GM12875 (cell line): ENCODE measurements around the gene BOLL.
"Not testable (repeated sequence)": the region's sequence is repeated elsewhere in the genome, so short reads cannot be mapped to it uniquely, and the experiment has no call there.

Experiments used
- H3K4me3 ChIP-seq: one replicate; pipeline ENCODE4 v1.5.1; 2011; ENCODE audit warnings: low read depth, low read length, control low read depth
- TF ChIP-seq, protein P1 (sequence below): IDR thresholded peaks from 2 replicates; pipeline ENCODE4 v1.5.1; 2011; ENCODE audit warnings: low read depth, mild to moderate bottlenecking, control low read depth, inconsistent platforms, low read length, moderate library complexity, borderline replicate concordance; ENCODE audit not compliant: insufficient read depth

The BOLL gene

DNA sequence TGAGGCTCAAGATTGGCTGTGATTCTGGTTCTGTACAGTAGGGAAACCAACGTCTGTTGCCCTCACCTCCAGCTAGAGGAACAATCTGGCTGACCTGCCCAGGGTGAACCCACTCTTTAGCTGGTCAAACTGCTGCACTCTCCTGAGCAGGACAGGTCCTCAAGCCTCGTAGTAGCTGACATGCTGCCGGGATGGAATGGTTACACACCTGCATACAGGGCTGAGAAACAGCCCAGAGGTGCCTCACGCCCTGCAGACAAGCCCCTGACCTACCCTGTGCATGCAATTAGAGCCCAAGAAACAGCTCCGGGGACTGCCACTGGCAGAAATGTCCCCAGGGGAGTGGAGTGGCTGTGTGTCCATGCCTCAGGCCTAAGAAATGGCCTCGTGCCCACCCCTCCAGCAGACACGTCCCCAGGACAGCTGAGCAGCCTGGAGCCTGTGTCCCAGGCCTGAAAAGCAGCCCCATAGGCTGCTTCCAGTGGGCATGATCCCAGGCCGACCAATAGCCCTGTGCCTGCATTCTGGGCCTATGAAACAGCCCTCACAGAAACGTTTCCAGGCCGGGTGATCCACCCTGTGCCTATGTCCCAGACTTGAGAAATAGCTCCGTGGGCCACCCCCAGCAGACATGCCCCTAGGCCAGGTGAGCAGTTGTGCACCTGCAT, 25.4 kb downstream of the BOLL start:
- no peak overlapping the region for H3K4me3 ChIP-seq
- TF ChIP-seq, protein P1, sequence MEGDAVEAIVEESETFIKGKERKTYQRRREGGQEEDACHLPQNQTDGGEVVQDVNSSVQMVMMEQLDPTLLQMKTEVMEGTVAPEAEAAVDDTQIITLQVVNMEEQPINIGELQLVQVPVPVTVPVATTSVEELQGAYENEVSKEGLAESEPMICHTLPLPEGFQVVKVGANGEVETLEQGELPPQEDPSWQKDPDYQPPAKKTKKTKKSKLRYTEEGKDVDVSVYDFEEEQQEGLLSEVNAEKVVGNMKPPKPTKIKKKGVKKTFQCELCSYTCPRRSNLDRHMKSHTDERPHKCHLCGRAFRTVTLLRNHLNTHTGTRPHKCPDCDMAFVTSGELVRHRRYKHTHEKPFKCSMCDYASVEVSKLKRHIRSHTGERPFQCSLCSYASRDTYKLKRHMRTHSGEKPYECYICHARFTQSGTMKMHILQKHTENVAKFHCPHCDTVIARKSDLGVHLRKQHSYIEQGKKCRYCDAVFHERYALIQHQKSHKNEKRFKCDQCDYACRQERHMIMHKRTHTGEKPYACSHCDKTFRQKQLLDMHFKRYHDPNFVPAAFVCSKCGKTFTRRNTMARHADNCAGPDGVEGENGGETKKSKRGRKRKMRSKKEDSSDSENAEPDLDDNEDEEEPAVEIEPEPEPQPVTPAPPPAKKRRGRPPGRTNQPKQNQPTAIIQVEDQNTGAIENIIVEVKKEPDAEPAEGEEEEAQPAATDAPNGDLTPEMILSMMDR = no peak

GRCh38 chr2:197759013-197759412, 26.1 kb downstream of the BOLL start:
- H3K4me3 ChIP-seq = no peak overlapping the region

DNA sequence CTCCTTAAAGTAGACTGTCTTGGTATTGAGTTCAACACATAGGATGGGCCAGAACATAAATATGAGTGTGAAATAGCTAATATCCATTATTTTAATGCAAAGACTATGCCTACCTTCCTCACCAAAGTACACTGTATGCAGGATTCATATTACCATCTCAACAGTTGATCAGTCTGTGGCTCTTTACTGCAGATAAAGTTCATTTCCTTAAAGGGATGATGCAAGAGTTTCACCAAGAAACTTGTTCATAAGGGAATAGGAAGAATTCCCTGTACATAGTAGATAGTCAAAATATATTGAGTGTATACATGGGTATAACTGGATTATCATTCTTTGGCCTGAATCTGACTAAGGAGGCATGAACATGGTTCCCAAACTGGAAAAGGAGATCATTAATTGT, 44.9 kb downstream of the BOLL start:
- TF ChIP-seq, protein P1 = no peak
- H3K4me3 ChIP-seq = no peak overlapping the region

More at GRCh38 chr2:197759013-197759412, 26.1 kb downstream of the BOLL start:
- TF ChIP-seq, protein P1 = no peak

DNA sequence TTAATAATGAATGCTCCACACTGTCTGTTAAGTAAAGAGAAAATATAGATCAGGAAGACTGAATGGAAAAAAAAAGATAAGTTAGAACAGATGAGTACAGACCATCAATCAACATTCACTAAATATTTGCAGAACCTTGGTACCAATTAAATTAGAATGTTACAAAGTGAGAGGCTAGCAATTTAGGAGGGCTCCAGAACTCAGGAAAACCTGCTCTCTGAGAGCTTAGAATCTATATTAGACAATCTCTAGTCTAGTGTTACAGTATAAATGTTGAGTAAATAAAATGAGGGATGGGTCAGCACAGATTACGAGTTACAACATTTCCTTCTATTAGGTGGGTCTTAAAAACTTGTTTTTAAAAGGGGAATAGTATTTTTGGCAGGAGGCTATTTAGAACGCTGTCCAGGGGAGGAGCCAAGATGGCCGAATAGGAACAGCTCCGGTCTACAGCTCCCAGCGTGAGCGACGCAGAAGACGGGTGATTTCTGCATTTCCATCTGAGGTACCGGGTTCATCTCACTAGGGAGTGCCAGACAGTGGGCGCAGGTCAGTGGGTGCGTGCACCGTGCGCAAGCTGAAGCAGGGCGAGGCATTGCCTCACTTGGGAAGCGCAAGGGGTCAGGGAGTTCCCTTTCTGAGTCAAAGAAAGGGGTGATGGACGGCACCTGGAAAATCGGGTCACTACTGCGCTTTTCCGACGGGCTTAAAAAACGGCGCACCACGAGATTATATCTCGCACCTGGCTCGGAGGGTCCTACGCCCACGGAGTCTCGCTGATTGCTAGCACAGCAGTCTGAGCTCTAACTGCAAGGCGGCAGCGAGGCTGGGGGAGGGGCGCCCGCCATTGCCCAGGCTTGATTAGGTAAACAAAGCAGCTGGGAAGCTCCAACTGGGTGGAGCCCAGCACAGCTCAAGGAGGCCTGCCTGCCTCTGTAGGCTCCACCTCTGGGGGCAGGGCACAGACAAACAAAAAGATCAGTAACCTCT, 56.3 kb downstream of the BOLL start:
- not testable (repeated sequence) for H3K4me3 ChIP-seq

DNA sequence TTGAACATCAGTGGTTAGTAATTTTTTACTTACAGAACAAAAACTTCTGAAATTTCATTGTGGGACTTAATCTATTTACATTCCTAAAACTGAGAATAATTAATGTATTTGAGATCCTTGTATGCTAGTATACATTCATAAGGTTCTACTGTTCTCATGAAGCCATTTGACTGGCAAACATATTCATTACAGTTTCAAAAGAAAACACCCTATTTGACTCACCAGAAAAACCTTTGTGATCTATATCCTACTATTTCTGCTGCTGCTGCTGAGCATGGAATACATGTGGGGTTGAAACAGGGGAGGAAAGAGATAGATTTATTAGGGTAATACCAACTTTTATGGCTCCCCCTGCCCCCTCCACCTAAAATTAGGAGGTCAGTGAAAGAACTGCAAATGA, 58.1 kb downstream of the BOLL start:
- TF ChIP-seq, protein P1 = no peak
- no peak overlapping the region for H3K4me3 ChIP-seq

DNA sequence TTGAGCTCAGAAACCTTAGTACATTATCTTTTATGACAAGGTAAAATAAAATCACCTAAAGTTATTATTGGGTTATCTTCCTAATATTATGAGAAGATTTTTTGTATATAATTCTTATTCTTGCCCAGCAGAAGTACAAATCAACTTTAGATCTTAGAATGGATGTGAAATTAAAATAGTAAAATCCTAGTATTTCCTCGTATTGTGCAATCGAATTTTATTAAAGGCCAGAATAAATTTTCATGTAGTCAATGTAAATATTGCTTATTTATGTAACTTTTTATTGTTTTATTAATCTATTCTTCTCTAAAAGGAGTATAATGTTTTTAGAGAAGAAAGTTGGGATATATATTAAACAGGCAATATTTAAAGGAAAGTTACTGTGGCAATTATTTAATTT, 67.3 kb downstream of the BOLL start:
- TF ChIP-seq, protein P1 = no peak

GRCh38 chr2:197713271-197713670, 71.8 kb downstream of the BOLL start:
- no peak overlapping the region for H3K4me3 ChIP-seq
- TF ChIP-seq, protein P1 = no peak

More for the DNA sequence above, 67.3 kb downstream of the BOLL start:
- no peak overlapping the region for H3K4me3 ChIP-seq
